Neural cell (in vitro differentiated cells): Measurements from ENCODE around the gene DIRAS2.

ENCODE experiments used
- EP300 ChIP-seq: fragments of 450-650 bp; conservative IDR thresholded peaks from 2 replicates; pipeline ENCODE4 v1.6.1; 2014; ENCODE audit warnings: antibody characterized with exemption, mild to moderate bottlenecking, moderate library complexity; ENCODE audit not compliant: poor library complexity, severe bottlenecking
- POLR2AphosphoS5 ChIP-seq: IDR thresholded peaks from 2 replicates; pipeline ENCODE4 v1.6.1; 2012
- TF ChIP-seq, protein P1 (sequence below): fragments of 450-650 bp; IDR thresholded peaks from 2 replicates; pipeline ENCODE4 v1.5.1; 2014; ENCODE audit warnings: antibody characterized with exemption, mild to moderate bottlenecking, moderate library complexity; ENCODE audit not compliant: poor library complexity, severe bottlenecking

DNA sequence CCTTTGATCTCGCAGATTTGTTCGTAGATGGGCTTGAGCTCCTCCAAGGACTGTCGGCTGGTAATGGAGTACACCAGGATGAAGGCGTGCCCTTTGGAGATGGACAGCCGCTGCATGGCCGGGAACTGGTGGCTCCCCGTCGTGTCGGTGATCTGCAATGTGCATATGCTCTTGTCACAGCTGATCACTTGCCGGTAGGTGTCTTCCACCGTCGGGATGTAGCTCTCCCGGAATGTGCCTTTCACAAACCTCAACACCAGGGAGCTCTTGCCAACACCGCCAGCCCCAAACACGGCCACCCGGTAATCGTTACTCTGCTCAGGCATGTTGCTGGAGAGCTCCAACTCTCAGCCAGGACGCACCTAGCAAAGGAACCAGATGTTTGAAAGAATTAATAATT lies 29.1 kb downstream of the DIRAS2 start:
- TF ChIP-seq, protein P1, sequence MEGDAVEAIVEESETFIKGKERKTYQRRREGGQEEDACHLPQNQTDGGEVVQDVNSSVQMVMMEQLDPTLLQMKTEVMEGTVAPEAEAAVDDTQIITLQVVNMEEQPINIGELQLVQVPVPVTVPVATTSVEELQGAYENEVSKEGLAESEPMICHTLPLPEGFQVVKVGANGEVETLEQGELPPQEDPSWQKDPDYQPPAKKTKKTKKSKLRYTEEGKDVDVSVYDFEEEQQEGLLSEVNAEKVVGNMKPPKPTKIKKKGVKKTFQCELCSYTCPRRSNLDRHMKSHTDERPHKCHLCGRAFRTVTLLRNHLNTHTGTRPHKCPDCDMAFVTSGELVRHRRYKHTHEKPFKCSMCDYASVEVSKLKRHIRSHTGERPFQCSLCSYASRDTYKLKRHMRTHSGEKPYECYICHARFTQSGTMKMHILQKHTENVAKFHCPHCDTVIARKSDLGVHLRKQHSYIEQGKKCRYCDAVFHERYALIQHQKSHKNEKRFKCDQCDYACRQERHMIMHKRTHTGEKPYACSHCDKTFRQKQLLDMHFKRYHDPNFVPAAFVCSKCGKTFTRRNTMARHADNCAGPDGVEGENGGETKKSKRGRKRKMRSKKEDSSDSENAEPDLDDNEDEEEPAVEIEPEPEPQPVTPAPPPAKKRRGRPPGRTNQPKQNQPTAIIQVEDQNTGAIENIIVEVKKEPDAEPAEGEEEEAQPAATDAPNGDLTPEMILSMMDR: no peak
- TF ChIP-seq EP300: no peak
- TF ChIP-seq POLR2AphosphoS5: no peak
